HG02759 (cell line): Measurements from ENCODE around the gene SERPINH1.

Experiments
- ATAC-seq: cut with Tn5 transposase; IDR thresholded peaks from one replicate; pipeline ENCODE4 v1.9.1; 2021; ENCODE audit warnings: mild to moderate bottlenecking, moderate library complexity; ENCODE audit not compliant: unreplicated experiment

SERPINH1 gene

GRCh38 chr11:75554258-75555022, 7.6 kb upstream of the SERPINH1 start:
- no peak for ATAC-seq

- ATAC-seq = no peak
Measured at GRCh38 chr11:75555079-75555811, 6.8 kb upstream of the SERPINH1 start.

DNA sequence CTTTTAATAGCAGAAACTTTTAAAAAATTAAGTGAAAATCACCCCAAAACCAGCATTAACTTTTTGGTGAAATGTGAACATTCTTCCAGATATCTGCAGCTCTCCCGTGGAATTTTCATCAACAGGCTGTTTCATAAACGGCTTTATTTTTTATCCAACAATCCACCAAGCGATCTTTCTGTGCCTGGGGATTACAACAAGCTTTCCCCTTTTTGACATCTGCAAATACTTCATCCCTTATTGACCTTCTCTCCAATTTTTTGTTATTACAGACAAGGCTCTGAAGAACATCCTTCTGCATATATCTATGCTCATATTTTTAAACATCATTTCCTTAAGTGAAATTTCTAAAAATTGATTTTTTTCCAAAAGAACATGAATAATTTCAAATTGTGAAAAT, 5.8 kb upstream of the SERPINH1 start:
- ATAC-seq = no peak

DNA sequence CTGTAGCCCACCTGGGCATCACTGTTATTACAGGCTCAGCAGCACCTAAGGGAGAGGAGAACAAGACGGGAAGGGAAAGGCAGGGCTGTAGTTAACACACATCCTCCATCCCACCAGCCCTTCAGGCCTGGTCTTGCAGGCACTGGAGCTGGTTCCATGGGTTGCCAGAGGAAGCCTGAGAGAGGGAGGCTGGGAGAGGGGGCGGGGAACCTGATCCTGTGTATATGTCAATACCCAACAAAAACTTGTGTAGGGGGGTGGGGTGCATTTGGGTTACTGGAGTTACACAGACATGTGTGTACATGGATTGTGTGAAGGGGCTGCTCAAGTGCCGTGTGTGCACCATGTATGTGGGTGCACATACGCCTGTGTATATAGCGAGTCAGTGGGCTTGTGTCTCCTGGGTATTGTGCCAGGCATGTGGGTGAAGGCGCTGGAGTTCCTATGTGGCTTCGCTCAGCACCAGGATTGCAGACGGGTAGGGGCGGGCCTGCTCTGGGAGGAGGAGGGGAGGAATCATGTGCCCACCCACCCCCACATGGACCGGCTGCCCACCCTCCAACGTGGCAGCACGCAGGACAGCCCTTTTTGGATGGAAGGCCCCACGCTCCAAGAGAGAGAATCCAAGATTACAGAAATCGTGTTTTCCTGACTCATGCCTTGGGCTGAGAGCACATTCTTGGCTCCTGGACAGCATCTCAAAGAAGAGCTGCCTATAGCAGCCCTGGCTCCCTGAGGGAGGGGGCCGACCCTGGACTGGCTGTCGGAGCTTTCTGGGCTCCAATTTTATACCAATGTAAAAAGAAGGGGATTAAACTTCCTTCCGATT, 4.2 kb upstream of the SERPINH1 start:
- ATAC-seq = no peak

DNA sequence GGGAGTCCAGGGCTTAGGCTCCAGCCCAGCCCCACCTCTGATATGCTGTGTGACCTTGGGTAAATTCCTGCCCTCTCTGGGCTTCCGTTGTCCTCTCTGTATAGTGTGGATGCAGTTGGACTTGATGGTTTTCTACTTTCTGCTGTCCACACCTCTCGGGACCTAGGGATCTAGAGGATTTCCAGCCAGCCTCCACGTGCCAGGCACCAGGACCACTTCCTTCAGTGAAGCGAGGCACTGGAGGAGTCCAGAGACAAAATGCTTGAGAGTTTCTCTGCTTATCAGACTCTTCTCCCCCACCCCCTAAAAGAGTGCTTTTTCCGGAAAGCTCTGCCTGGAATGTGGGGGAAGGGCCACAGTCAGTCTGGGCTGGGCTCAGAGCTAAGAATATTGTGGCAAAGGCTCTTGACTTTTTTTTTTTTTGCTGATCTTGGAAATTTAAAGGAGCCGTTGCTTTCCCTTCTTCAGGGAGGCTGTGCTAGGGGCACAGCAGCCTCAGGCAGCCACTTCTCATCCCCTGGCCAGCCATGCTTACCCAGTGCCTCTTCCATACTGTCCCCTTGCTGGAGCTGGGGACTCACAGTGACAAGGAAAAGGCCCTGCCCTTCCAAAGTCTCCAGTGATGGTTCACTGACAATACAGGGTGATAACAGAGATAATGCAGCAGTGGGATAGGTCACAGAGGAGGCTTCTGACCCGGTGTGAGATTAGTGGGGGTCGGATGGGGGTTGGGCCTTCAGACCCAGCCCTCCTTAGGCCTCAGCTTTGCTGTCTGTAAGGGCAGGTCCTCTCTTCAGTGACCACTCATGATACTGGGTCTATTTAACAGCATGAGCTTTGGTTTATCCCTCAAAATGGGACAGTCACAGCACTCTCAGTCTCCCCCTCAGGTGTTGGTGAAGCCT, 2.9 kb upstream of the SERPINH1 start:
- no peak for ATAC-seq

GRCh38 chr11:75560644-75561043, 1.4 kb upstream of the SERPINH1 start:
- ATAC-seq = no peak

DNA sequence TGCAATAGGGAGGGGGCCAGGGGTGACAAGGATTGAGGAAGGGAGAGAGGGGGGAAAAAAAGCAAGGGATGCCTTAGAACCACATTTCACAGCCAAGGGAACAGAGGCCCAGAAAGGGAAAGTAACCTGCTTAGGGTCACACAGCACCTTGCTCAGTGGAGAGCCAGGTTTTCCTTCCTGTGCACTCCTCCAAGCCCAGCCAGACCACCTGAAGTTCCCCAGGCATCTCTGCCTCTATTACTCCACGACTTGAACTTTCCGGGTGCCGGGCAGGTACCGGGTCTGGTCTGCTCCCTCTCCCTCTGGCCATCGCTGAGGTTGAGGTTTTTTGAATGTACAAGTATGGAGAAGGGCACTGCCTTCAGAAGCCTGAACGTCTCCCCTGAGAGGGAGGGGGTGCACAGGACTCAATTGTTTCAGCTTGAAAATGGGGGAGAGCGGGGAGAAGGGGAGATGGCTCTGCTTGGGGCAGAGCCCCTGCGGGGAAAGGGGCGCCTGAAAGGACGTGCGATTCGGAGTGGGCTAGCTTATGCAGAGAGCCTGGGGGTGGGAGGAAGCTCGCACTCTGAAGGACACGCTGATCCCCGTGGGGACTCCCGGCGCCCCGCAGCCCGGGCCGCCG, 516 bp upstream of the SERPINH1 start:
- ATAC-seq = peak; percentile 13

- ATAC-seq = no peak
Measured at GRCh38 chr11:75562836-75563484, 907 bp downstream of the SERPINH1 start.

DNA sequence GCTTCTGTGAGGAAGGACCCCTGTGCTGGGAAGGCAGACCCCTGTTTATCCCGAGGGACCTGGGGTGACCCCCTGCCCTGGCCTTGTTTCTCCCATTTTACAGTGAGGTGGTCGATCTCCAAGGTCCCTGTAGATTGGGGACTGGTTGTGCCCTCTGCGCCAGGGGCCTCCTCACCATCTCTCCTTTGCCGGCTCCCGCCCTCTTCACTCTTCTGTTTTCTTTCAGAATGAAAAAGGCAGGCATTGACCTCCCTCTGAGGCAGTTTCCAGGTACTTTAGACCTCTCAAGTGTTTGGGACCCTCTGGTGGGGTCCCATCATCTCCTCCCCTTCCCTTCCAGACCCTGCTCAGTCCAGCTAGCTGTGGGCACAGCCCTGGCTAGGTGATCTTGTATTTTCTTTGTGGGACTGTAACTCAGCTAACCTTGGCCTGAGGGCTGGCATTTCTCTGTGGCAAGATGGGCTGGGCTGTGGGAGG, 1.5 kb downstream of the SERPINH1 start:
- ATAC-seq = no peak

- no peak for ATAC-seq
Measured at GRCh38 chr11:75563978-75564552, 2.0 kb downstream of the SERPINH1 start.

DNA sequence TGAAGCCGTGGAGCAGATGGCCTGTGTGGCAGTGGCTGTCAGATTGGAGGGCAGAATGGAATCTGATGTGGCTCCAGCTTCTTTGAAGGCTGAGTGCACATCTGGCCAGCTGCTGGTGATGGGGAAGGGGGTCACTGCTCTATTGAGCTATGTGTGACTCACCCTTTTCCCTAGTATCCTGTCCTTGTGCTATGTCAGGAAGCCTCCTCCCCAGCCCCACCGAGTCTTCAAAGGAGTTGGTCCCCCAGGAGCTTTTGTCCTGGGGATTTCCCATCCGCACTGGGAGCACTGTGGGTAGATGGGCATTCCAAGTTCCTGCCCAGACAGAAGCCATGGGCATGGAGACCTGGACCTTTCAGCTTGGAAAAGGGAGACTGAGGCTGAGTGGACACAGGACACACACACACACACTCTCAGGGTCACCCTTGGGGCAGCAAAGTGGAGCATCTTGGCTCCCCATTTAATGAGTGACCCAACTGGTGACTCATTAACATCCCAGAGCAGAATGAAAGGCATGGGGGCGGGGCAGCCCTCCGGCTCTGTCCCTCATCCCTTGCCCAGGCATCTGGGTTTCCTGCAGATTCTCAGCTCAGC, 3.3 kb downstream of the SERPINH1 start:
- no peak for ATAC-seq

GRCh38 chr11:75565916-75566762, 4.1 kb downstream of the SERPINH1 start:
- ATAC-seq = no peak

- ATAC-seq = no peak
Measured at GRCh38 chr11:75566763-75567279, 4.8 kb downstream of the SERPINH1 start.

GRCh38 chr11:75567971-75568370, 5.9 kb downstream of the SERPINH1 start:
- ATAC-seq = no peak

- ATAC-seq = no peak
Measured at GRCh38 chr11:75568616-75569219, 6.7 kb downstream of the SERPINH1 start.

GRCh38 chr11:75570559-75571139, 8.6 kb downstream of the SERPINH1 start:
- no peak for ATAC-seq

DNA sequence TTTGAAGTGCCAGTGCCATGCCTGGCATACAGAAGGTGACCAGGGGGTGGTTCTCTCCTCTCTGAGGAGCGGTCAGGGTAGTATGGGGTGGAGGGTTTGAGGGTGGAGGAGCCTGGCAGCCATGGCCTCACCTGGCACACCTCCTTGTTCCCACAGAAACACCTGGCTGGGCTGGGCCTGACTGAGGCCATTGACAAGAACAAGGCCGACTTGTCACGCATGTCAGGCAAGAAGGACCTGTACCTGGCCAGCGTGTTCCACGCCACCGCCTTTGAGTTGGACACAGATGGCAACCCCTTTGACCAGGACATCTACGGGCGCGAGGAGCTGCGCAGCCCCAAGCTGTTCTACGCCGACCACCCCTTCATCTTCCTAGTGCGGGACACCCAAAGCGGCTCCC, 9.6 kb downstream of the SERPINH1 start:
- ATAC-seq = no peak
